OCI-LY1 (cell line): ENCODE measurements around the gene ERICH3.
"Not testable (repeated sequence)": the region's sequence is repeated elsewhere in the genome, so short reads cannot be mapped to it uniquely, and the experiment has no call there.

Experiments
- H2AFZ ChIP-seq: fragments of 200-600 bp; sonication (generic), shearing (Covaris generic); 2 replicates; pipeline ENCODE4 v1.6.0; 2014; ENCODE audit warnings: antibody characterized with exemption, mild to moderate bottlenecking, low read length
- H3F3A ChIP-seq: fragments of 200-600 bp; sonication (generic), shearing (Covaris generic); 2 replicates; pipeline ENCODE4 v1.6.0; 2014; ENCODE audit warnings: mild to moderate bottlenecking, antibody characterized with exemption, low read length, moderate library complexity; ENCODE audit not compliant: insufficient read depth
- H3K27ac ChIP-seq: fragments of 200-600 bp; sonication (generic); 2 replicates; pipeline ENCODE4 v1.5.1; 2014; ENCODE audit warnings: low read length, mixed run types, mild to moderate bottlenecking, low read depth; ENCODE audit not compliant: poor library complexity, severe bottlenecking
- H3K27me3 ChIP-seq: fragments of 200-600 bp; sonication (generic); 2 replicates; pipeline ENCODE4 v1.6.0; 2014; ENCODE audit warnings: antibody characterized with exemption, mild to moderate bottlenecking, low read length, moderate library complexity; ENCODE audit not compliant: insufficient read depth
- H3K36me3 ChIP-seq: fragments of 200-600 bp; sonication (generic); 2 replicates; pipeline ENCODE4 v1.6.1; 2014; ENCODE audit warnings: mild to moderate bottlenecking, antibody characterized with exemption, low read length, moderate library complexity, mixed read lengths; ENCODE audit not compliant: insufficient read depth
- H3K4me1 ChIP-seq: fragments of 200-600 bp; sonication (generic); 2 replicates; pipeline ENCODE4 v1.5.1; 2014; ENCODE audit warnings: mild to moderate bottlenecking, low read length, moderate library complexity; ENCODE audit not compliant: insufficient read depth, severe bottlenecking
- H3K4me2 ChIP-seq: fragments of 200-600 bp; sonication (generic), shearing (Covaris generic); 2 replicates; pipeline ENCODE4 v1.6.1; 2014; ENCODE audit warnings: low read length
- H3K4me3 ChIP-seq: fragments of 200-600 bp; sonication (generic); 2 replicates; pipeline ENCODE4 v1.5.1; 2014; ENCODE audit warnings: low read length, low read depth, mild to moderate bottlenecking, mixed read lengths; ENCODE audit not compliant: poor library complexity, severe bottlenecking
- H3K79me2 ChIP-seq: fragments of 200-600 bp; shearing (Covaris generic); 2 replicates; pipeline ENCODE4 v1.6.1; 2016; ENCODE audit warnings: mixed run types, low read length, mixed read lengths; ENCODE audit not compliant: insufficient read depth
- H3K9ac ChIP-seq: fragments of 200-600 bp; sonication (generic), shearing (Covaris generic); 2 replicates; pipeline ENCODE4 v1.6.1; 2014; ENCODE audit warnings: mild to moderate bottlenecking, low read length, mixed read lengths
- H3K9me2 ChIP-seq: fragments of 200-600 bp; sonication (generic), shearing (Covaris generic); 2 replicates; pipeline ENCODE4 v1.6.1; 2014; ENCODE audit warnings: low read depth, mild to moderate bottlenecking, low read length, mixed read lengths
- H3K9me3 ChIP-seq: fragments of 200-600 bp; shearing (Covaris generic); 2 replicates; pipeline ENCODE4 v1.6.1; 2014; ENCODE audit warnings: low read length, mixed read lengths
- H4K20me1 ChIP-seq: fragments of 200-600 bp; sonication (generic), shearing (Covaris generic); 2 replicates; pipeline ENCODE4 v1.6.0; 2016; ENCODE audit warnings: mild to moderate bottlenecking, low read length; ENCODE audit not compliant: insufficient read depth
- CTCF ChIP-seq: fragments of 200-600 bp; sonication (generic), shearing (Covaris generic); IDR thresholded peaks from 2 replicates; pipeline ENCODE4 v1.5.1; 2017; ENCODE audit warnings: mild to moderate bottlenecking, antibody characterized with exemption, low read length, moderate library complexity, mixed read lengths
- EZH2 ChIP-seq: fragments of 200-600 bp; sonication (generic), shearing (Covaris generic); IDR thresholded peaks from 2 replicates; pipeline ENCODE4 v1.8.0; 2017; ENCODE audit warnings: borderline replicate concordance, mixed run types, mild to moderate bottlenecking, antibody characterized with exemption, low read length, moderate library complexity, mixed read lengths

Gene ERICH3

GRCh38 chr1:74679811-74680210 is 6.2 kb upstream of the ERICH3 start:
- Histone ChIP-seq H3K4me3 (no peak overlapping the region), H3K9ac (no peak overlapping the region), H3K9me3 (no peaks in the 10 kb centered on the region), H3F3A (no peaks in the 10 kb centered on the region), H3K27ac (no peak overlapping the region), H3K27me3 (no peaks in the 10 kb centered on the region), H3K4me2 (no peak overlapping the region), H2AFZ (no peak overlapping the region), H3K9me2 (no peaks in the 10 kb centered on the region), H4K20me1 (no peaks in the 10 kb centered on the region), H3K79me2 (no peaks in the 10 kb centered on the region), H3K36me3 (no peaks in the 10 kb centered on the region), H3K4me1 (no peaks in the 10 kb centered on the region)
- no peak for TF ChIP-seq CTCF
- no peak for TF ChIP-seq EZH2

- Histone ChIP-seq H4K20me1 (no peaks in the 10 kb centered on the region), H3K79me2 (no peaks in the 10 kb centered on the region), H3K4me2 (no peak overlapping the region), H3K27ac (no peak overlapping the region), H3K4me1 (no peaks in the 10 kb centered on the region), H3F3A (no peaks in the 10 kb centered on the region), H3K36me3 (no peaks in the 10 kb centered on the region), H3K9me2 (no peaks in the 10 kb centered on the region), H3K4me3 (no peak overlapping the region), H2AFZ (no peak overlapping the region), H3K27me3 (no peaks in the 10 kb centered on the region), H3K9me3 (no peaks in the 10 kb centered on the region), H3K9ac (no peak overlapping the region)
- TF ChIP-seq EZH2, result no peak
- TF ChIP-seq CTCF, result no peak
These were observed 4.3 kb upstream of the ERICH3 start for GRCh38 chr1:74677926-74678325.

- H3K4me2 ChIP-seq, result no peak overlapping the region
- H3K36me3 ChIP-seq, result no peaks in the 10 kb centered on the region
- H3K27ac ChIP-seq, result no peak overlapping the region
- H3K4me3 ChIP-seq, result no peak overlapping the region
- H3K9ac ChIP-seq, result no peak overlapping the region
- H3K27me3 ChIP-seq, result no peaks in the 10 kb centered on the region
- no peak for TF ChIP-seq CTCF
- no peak for TF ChIP-seq EZH2
- H2AFZ ChIP-seq, result no peak overlapping the region
- no peaks in the 10 kb centered on the region for H3K9me2 ChIP-seq
- no peaks in the 10 kb centered on the region for H3F3A ChIP-seq
- no peaks in the 10 kb centered on the region for H4K20me1 ChIP-seq
- no peaks in the 10 kb centered on the region for H3K9me3 ChIP-seq
- no peaks in the 10 kb centered on the region for H3K79me2 ChIP-seq
- no peaks in the 10 kb centered on the region for H3K4me1 ChIP-seq
These were observed 871 bp upstream of the ERICH3 start for GRCh38 chr1:74674278-74675048.

GRCh38 chr1:74670866-74671265 is 2.7 kb downstream of the ERICH3 start:
- not testable (repeated sequence) for H3K9me3 ChIP-seq, H3K9ac ChIP-seq, H3K36me3 ChIP-seq, H3K4me2 ChIP-seq, H3F3A ChIP-seq, H3K79me2 ChIP-seq, H3K27ac ChIP-seq, H3K4me3 ChIP-seq, H4K20me1 ChIP-seq, H3K27me3 ChIP-seq, H3K9me2 ChIP-seq, H2AFZ ChIP-seq, H3K4me1 ChIP-seq
